Measurements from ENCODE around the gene DMD. TPM values are rescaled to one million over a fixed set of nuclear protein-coding genes. Genes with fewer than 3 reads are reported as not detected.

Gene DMD
- total and polyA plus RNA-seq, 2 of the 8 experiments (the other 6 are each of a cell fraction or from before 2014, with no cell fraction given): 4.8 to 7.4 TPM

DNA sequence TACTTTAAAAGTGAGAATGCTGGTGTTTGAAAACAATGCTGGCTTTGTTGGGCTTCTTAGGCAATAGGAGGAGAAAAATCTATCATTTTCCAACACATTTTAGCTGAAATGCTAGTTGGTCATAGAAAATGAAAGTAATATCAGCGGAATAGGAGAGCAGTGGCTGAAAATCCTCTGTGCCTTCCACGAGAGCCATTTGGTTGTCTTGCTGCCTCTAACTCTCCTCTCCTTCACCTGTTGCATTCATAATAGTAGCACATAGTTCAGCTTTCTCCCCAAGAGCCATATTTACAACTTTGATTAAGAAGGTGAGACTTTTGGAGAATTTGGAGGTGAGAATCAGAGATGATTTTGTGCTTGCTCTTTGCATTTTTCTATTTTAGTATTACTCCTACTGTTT is 1290.1 kb downstream of the DMD start (continued):
- TF ChIP-seq, protein P1, sequence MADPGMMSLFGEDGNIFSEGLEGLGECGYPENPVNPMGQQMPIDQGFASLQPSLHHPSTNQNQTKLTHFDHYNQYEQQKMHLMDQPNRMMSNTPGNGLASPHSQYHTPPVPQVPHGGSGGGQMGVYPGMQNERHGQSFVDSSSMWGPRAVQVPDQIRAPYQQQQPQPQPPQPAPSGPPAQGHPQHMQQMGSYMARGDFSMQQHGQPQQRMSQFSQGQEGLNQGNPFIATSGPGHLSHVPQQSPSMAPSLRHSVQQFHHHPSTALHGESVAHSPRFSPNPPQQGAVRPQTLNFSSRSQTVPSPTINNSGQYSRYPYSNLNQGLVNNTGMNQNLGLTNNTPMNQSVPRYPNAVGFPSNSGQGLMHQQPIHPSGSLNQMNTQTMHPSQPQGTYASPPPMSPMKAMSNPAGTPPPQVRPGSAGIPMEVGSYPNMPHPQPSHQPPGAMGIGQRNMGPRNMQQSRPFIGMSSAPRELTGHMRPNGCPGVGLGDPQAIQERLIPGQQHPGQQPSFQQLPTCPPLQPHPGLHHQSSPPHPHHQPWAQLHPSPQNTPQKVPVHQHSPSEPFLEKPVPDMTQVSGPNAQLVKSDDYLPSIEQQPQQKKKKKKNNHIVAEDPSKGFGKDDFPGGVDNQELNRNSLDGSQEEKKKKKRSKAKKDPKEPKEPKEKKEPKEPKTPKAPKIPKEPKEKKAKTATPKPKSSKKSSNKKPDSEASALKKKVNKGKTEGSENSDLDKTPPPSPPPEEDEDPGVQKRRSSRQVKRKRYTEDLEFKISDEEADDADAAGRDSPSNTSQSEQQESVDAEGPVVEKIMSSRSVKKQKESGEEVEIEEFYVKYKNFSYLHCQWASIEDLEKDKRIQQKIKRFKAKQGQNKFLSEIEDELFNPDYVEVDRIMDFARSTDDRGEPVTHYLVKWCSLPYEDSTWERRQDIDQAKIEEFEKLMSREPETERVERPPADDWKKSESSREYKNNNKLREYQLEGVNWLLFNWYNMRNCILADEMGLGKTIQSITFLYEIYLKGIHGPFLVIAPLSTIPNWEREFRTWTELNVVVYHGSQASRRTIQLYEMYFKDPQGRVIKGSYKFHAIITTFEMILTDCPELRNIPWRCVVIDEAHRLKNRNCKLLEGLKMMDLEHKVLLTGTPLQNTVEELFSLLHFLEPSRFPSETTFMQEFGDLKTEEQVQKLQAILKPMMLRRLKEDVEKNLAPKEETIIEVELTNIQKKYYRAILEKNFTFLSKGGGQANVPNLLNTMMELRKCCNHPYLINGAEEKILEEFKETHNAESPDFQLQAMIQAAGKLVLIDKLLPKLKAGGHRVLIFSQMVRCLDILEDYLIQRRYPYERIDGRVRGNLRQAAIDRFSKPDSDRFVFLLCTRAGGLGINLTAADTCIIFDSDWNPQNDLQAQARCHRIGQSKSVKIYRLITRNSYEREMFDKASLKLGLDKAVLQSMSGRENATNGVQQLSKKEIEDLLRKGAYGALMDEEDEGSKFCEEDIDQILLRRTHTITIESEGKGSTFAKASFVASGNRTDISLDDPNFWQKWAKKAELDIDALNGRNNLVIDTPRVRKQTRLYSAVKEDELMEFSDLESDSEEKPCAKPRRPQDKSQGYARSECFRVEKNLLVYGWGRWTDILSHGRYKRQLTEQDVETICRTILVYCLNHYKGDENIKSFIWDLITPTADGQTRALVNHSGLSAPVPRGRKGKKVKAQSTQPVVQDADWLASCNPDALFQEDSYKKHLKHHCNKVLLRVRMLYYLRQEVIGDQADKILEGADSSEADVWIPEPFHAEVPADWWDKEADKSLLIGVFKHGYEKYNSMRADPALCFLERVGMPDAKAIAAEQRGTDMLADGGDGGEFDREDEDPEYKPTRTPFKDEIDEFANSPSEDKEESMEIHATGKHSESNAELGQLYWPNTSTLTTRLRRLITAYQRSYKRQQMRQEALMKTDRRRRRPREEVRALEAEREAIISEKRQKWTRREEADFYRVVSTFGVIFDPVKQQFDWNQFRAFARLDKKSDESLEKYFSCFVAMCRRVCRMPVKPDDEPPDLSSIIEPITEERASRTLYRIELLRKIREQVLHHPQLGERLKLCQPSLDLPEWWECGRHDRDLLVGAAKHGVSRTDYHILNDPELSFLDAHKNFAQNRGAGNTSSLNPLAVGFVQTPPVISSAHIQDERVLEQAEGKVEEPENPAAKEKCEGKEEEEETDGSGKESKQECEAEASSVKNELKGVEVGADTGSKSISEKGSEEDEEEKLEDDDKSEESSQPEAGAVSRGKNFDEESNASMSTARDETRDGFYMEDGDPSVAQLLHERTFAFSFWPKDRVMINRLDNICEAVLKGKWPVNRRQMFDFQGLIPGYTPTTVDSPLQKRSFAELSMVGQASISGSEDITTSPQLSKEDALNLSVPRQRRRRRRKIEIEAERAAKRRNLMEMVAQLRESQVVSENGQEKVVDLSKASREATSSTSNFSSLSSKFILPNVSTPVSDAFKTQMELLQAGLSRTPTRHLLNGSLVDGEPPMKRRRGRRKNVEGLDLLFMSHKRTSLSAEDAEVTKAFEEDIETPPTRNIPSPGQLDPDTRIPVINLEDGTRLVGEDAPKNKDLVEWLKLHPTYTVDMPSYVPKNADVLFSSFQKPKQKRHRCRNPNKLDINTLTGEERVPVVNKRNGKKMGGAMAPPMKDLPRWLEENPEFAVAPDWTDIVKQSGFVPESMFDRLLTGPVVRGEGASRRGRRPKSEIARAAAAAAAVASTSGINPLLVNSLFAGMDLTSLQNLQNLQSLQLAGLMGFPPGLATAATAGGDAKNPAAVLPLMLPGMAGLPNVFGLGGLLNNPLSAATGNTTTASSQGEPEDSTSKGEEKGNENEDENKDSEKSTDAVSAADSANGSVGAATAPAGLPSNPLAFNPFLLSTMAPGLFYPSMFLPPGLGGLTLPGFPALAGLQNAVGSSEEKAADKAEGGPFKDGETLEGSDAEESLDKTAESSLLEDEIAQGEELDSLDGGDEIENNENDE (IDR thresholded peaks at IDR 0.05; ENCODE audit: insufficient replicate concordance, low read length): no peak
- TF ChIP-seq TEAD4 (IDR thresholded peaks at IDR 0.05; ENCODE audit: low read depth, low read length) (no peak), KDM4A (IDR thresholded peaks at IDR 0.05; ENCODE audit: low read depth, low read length, severe bottlenecking) (no peak), KDM5A (IDR thresholded peaks at IDR 0.05; ENCODE audit: low read length) (no peak), HDAC2 (IDR thresholded peaks at IDR 0.05; ENCODE audit: borderline replicate concordance in 1 of 2, low read depth in 2 of 2, low read length in 2 of 2) (no peak), CBX8 (IDR thresholded peaks at IDR 0.05; ENCODE audit: borderline replicate concordance, low read depth, low read length) (no peak)
- TF ChIP-seq, protein P2, sequence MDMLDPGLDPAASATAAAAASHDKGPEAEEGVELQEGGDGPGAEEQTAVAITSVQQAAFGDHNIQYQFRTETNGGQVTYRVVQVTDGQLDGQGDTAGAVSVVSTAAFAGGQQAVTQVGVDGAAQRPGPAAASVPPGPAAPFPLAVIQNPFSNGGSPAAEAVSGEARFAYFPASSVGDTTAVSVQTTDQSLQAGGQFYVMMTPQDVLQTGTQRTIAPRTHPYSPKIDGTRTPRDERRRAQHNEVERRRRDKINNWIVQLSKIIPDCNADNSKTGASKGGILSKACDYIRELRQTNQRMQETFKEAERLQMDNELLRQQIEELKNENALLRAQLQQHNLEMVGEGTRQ (IDR thresholded peaks at IDR 0.05; ENCODE audit: low read length): no peak

All from H1 (cell line).